ENCODE data around the gene SLX4IP.

SLX4IP gene

DNA sequence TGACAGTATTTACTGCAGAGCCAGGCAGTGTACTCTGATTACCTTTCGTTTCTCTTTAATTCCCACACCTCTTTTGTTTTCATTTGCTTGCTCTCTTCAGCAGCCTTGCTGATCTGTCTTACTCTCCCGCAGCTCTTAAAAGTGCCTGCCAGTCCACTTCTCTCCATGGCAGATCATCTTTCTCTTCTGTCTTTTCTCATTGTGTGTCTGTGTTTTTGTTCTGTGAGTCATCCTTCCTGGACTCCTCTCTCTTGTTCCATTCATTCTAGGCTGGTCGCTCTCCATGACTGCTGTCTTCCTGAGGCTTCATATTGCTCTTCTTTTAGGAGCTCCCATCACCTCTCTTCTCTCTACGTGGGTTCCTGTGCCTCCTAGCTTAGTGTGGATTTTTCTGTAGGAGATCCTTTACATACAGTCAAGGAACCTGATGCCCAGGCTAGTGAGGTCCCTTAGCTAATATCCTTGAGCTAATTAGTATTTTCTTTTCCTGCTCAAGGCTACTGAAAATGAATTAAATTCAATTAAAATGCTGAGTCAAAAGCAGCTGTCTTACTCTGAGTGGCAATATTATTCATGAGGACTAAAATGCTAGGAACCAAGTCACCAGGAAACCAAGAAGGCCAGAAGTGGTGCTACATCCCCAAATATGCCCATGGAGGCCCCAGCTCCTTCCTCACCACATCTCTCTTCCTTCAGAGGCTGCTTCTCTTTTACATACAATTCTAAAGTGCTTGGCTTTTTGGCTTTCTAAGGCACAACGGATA is 86.1 kb downstream of the SLX4IP start:
- peak; percentile 41 for DNase-seq (ENCODE audit: low spot score)

DNA sequence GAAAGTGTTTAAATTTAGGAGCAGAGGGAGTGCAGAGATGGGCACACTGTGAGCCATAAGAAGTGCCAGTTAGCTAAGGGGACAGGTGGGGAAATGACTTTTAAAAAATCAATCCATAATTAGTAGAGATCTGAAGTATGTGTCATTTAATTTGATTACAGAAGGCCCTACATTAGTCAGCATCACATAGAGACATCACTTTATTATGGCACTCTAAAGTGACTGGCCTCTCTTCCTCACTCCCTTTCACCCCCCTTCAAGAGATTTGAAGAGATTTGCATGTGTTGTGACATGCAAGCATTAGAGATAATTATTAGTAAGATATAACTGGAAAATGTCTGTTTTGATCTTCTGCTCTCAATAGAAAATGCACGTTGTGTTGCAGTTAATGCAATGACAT is 86.7 kb downstream of the SLX4IP start:
- no peak for DNase-seq (ENCODE audit: low spot score)

DNA sequence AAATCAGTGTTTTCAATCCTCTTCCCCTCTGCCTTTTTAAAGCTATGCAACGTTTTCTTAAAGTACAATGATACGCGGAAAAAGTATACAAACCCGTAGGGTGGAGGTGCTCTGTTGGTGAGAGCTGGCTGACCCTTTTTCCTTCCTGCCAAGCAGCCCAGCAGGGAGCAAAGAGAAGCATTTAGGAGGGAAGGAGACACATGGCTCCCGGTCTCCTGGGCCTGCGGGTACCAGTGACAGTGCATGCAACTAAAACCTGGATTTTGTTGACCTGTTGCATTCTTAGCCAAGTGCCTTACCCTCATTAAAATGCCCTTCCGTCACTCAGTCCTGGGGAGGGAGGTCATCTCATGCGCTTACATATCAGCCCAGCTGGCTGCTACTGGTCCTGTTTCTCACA is 87.2 kb downstream of the SLX4IP start:
- DNase-seq (ENCODE audit: low spot score): no peak

DNA sequence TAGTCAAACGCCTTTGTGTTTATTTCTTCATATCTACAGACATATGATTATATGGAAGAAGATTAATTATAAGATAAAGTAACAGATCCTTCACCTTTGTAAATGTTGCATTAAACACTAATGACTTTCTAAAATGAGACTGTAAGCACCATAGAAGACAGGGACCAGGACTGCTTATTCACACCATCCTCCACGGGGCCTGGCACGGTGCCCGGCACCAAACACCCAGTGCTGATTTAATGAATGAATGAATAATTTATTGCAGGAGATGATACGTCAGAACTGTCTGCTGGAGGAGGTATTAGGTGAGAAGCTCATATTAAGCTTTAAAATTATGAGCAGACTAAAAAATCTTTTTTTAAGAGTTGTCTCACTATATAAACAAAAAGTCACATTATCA is 88.3 kb downstream of the SLX4IP start:
- no peak for DNase-seq (ENCODE audit: low spot score)

DNA sequence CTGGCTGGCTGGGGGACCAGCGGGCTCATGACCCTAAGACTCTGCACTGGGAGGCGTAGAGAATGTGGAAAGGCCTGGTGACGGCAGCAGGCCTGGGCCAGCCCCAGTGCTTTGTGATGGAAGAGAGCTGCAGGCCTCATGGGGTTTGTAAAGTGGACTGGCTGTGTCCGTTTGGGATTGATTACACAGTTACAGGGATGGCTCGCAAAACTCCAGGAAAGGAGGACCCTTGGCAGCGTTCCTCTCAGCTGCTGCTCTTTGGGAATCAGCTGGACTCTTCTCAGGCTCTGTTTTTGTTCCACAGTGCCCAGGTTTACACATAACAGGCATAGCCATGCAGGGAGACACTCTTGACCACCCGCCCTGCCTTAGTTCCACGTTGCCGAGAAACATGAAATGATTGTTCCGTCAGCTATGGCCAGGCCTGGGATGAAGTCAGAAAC is 89.0 kb downstream of the SLX4IP start:
- DNase-seq (ENCODE audit: low spot score): no peak

DNA sequence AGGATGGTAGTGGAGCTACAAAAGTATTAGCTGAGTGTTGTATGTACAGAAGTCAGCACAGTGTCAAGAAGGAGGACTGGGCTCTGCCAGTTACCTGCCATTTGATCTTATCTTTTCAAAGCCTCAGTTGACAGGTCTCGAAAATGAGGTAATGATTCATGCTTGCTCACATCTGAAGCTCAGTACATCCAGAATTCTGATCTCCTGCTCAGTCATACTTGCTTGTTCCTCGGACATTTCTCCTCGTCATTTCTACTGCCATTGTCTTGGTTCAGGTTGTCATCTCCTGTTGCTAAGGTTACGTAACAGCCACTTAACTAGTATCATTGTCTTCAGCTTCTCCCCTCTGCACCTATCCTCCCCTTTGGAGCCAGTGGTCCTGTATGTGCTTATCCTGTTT is 89.5 kb downstream of the SLX4IP start:
- no peak for DNase-seq (ENCODE audit: low spot score)

DNA sequence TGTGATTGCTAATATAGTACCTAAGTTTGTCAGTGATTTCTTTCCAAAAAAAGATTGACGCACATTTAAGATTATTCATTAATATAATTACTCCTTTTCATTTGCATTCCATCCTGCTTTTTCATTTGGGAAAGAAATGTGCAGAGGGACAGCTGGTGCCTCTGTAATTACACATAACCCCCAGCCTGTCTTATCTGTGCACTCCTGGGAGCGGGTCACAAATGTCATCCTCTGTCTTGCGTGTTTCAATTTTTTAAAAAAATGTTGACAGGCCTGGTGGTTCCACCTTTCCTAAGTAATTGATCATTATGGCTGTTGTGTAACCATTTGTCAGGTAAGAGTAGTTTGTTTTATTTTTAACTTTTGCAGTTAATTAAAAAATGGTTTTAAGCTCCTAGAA is 92.7 kb downstream of the SLX4IP start:
- no peak for DNase-seq (ENCODE audit: low spot score)

DNA sequence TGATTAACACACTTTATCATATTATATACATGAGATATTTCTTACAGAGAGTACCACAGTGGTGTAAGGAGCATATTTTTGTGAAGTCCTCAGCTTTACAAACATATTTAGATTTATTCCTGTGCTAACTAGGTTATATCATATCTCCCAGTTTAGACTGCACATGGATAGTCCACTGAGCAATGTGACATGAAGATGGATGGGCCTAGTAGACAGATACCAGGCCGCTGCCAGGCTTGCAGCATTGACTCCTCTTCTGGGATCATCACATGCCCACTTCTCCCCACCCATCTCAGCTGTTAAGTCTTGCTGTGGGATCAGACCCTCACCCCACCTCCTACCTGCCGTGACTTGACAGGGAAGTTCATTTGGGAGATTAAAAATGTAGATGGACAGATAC is 95.8 kb downstream of the SLX4IP start:
- no peak for DNase-seq (ENCODE audit: low spot score)

DNA sequence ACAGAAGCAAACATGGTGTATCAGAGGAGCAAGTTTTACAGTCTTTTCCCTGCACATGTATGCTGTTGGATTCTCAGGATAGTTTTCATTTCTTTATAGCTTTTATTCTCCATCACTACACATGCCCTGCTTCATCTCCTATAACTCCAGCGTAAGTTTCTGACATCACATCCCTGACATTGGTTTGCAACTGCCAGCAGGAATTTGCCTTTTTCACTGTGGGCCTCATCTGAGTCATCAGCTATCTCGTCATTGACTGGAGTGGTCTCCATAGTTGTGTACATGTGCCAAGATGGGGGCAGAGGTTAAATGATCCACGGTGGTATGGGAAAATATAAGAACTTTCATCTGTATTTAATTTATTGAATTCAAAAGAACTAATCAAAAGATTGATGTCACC is 96.7 kb downstream of the SLX4IP start:
- DNase-seq (ENCODE audit: low spot score): no peak

DNA sequence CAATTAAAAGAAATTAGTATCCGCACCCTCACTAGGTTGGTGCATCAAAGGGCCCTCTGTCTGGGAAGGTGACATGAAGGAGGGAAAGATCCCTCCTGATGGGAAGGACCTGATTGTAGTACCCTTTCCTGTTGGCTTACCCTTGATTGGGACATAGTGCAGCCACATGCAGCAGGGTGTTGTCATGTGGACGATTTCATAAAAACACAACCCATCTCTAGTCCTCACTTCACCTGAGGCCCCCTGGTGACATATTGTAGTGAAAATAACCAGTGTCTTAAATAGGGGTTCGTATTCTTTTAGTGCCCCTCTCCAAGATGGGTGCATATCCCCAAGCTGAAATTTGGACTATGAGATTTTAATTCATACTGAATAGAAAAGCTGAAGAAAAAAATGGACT is 97.3 kb downstream of the SLX4IP start:
- no peak for DNase-seq (ENCODE audit: low spot score)

DNA sequence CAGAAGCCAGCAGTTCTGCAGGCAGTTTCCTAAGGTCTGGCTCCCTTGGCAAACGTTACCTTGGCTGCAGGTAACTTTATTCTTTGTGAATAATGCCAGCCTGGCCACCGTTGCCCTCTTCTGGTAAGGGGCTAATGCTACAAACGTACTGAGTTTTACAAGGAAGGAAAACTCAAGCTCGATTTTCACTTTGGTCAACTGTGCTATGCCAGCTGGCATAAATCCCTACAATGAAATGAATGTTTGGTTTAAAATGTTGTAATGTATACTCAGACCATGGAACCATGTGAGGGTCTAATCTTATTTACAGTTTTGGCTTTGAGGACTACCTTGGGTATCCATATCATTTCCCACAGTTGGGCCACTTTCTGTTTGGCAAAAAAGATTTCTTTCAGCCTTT is 101.4 kb downstream of the SLX4IP start:
- DNase-seq (ENCODE audit: low spot score): no peak

DNA sequence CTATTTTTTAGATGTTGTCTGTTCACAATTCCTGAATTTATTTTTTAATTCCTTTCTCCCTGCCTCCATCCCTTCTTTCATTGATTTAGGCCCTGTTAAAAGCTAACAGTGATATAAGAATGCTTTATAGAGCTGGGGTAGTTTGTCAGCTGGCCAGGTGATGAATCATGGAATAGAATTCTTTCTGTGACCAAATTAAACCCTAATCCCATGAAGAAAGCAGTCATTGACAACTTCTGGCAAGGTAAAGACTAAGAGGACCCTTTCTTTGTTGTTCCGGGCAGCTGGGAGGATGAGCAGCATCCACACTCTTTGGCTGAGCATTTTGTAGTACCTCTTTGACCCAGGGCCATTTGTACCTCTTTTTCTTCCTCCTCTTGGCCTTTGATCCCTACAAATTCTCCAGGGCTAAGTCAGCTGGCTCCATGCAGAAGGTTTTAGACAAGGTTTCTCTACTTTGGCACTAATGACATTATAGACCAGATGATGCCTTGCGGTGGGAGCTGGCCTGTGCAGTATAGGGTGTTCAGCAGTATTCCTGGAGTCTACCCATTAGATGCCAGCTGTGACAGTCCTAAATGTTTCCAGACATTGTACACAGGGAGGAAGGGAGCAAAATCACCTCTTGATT is 102.9 kb downstream of the SLX4IP start:
- DNase-seq (ENCODE audit: low spot score): no peak

DNA sequence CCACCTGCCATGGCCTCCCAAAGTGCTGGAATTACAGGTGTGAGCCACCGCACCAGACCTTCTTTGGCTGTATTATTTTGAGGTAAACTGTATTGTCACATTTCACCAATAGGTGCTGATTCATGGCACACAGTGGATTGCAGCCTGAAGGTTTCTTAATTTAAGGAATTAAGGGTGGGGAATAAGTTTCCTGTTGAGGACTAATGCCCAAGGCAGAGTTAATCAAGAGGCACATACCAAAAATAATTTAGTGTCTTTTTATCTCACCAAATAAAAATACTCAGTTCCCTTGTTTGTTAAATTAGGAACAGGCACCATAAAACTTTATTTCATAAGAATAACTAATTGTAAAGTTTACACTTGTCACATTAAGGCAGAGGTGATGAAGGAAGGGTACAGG is 103.7 kb downstream of the SLX4IP start:
- DNase-seq (ENCODE audit: low spot score): no peak

DNA sequence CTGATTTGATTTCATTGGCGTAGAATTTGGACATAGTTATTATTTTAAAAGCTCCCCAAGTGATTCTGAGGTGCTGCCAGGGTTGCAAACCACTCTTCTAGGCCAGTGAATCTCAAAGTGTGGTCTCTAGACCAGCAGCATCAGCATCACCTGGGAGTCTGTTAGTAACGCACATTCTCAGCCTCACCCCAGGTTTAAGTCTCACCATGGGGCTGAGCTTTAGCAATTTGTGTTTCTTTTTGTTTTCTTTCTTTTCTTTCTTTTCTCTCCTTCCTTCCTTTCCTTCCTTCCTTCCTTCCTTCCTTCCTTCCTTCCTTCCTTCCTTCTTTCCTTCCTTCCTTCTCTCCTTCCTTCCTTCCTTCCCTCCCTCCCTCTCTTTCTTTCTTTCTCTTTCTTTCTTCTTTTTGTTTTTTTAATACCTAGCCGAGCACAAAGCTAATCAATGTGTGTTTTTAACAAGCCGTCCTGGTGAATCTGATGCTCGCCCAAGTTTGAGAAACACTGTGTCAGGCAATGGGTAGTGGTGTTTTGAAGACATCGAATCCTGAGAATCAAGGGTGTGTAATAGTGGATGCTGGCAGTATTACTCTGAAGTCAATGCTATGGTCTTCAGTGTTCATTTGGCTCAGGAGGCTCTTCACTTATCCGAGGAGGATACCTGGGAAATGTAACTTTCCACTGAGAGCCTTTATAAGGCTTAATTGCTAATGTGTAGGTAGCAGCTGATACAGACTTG is 104.9 kb downstream of the SLX4IP start:
- no peak for DNase-seq (ENCODE audit: low spot score)

DNA sequence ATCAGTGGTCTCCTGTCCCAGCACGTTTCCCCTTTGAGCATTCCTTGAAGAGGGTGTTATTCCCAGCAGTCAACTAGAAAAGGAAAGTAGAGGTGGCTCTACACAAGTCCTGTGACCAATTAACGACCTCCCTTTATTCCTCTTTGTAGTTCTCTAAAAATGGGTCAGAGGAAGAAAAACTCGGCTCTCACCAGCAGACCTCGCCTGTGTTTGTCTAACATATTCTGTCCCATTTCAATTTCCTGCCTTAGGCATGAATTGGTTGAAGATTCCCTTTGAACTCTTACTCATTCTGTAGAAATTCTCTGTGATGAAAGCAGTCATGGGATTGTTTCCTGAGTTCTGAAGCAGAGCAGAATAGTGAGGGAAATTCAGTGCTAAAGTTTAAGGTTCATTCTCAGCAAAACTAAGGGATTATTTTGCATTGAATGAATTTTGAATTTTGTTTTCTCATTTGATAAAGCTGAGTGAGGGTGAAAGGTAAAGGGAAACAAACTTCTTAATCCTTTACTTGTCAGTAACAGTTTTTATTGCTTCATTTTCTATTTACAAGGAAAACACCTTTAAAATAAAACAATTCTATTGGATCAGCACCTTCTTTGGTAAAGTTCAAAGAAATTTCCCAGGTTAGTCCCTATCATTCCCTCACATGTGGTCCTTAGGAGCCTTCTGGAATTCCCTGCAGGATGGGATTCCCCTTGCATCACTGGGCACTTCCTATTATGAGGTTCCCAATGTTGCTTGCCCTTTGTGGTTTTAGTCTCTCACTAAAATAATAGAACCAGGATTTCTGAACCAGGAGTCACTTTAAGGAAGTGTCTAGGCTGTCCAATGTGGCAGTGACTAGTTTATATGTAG is 105.8 kb downstream of the SLX4IP start:
- peak; percentile 36 for DNase-seq (ENCODE audit: low spot score)

DNA sequence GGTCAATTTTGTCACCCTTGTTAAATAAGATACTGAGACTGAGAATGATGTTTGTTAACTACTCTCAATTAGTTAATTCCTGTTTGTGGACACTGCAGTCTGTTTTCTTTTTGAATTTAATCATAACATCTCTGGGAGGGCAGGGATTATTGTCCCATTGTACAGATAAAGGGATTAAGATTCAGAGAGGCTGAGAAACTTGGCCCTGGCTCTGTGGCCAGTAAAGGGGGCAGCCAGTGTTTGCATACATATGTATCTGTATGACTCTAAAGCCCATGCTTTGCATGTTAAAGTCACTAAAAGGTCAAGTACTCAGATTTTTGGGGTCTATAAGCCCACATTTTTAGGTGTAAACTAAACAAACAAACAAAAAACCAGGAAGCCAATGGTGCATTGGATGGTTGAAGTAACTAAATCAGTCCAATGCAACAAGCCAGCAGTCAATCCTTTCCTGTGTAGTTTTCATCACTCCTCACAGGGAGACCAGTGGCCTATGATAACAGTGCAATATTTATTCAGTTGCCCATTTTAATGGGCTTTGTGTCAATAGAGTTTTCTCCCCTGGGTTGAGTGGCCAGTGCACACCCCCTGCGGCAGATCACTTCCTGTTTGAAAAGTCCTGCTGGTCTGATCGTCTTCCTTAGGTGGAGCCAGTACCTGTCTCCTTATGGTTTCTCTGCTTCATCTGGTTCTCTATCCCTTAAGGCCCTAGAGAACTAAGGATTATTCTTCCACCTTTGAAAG is 106.7 kb downstream of the SLX4IP start:
- no peak for DNase-seq (ENCODE audit: low spot score)

DNA sequence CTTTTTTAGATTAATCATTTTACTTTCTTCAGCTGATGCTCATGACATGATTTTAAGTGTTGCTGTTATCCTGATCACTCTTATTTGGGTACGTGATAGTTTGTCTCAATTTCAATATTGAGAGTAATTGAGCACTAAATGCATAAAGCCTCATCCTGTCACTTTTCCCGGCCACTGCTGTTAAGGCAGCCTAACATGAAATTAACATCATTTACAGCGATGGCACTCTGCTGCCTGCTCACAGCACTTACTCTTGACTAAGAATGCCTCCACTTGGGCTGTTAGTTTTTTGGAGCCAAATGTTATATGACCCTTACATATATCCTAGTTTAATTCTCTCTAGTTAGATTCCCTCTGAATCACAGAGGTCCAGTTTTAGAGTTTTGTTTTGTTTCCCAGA is 107.3 kb downstream of the SLX4IP start:
- DNase-seq (ENCODE audit: low spot score): no peak

DNA sequence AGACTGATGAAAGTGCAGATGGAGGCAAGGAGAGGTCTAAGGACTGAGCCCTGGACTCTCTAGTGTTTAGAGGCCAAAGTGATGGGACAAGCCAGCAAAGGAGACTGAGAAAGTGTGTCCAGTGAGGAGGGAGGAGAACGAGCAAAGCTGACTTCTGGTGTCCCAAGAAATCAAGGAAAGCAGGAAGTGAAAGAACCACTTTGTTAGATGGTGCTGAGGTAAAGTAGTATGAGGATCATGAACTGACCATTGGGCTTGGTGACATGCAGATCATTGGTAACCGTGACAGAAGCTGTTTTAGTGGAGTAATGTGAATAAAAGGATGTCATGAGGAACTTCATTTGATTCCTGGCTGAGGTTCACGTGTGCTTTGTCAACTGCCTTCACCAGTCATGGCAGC is 108.4 kb downstream of the SLX4IP start:
- no peak for DNase-seq (ENCODE audit: low spot score)

DNA sequence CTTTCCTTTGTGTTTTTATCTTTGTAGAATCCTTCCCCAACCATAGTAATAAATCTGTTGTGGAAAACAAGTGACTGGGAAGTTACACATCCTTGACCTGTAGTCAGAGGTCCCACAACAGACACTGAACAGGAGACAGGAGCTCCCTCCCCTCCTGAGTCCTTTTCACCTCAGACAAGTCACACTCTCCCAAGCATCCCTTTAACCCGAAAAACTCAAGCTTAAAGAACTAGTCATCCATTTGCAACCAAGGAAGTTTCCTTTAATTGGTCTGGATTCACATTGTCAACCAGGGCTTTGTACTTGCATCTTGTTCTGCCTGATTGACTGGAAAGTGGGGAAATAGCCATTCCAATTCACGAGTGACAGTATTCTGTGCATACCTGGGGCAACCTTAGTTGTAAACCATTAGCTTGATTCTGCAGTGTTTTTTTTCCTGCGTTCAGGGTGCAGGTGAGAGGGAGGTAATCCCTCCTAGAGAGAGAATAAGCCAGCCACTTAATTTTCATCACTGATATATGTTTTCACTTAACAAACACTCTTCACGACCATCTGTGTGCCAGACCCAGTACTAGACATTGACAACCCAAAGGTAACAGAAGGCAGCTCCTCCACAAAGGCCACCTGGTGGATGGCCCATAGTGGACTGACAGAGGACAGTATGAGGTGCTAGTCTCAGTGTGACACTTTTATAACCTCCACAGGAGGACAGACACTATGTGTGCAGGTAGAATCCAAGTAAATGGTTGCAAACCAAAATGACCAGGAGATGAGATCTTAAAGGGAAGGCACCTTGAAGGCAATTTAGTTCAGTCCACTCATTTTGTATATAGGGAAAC is 112.4 kb downstream of the SLX4IP start:
- DNase-seq (ENCODE audit: low spot score): no peak

DNA sequence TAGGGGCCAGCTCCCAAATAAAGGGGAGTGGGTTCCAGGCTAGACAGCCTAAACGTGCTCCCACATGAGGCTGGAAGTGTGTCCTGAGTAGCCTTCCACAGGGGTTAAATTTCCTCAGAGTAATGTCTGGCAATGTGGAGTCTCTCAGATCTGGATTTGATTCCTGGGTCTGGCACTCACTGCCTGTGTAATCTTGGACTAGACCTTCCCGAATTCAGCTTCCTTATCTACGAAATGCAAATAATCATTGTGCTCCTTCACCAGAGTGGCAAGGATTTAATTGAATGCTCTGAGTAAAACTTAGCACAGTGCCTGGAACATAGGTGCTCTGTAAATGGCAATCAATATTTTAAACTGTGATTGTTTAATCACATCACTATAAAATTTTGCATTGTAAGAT is 114.4 kb downstream of the SLX4IP start:
- DNase-seq (ENCODE audit: low spot score): no peak

All from AG08396 (cell line).